ENCODE results near the gene CD6. TPM values are rescaled to one million over a fixed set of nuclear protein-coding genes. Genes with fewer than 3 reads are reported as not detected.

The CD6 gene
- total and polyA plus RNA-seq, 2 of the 8 experiments (the other 6 are each of a cell fraction or from before 2014, with no cell fraction given) = 0.03 TPM; not detected in 1

DNA sequence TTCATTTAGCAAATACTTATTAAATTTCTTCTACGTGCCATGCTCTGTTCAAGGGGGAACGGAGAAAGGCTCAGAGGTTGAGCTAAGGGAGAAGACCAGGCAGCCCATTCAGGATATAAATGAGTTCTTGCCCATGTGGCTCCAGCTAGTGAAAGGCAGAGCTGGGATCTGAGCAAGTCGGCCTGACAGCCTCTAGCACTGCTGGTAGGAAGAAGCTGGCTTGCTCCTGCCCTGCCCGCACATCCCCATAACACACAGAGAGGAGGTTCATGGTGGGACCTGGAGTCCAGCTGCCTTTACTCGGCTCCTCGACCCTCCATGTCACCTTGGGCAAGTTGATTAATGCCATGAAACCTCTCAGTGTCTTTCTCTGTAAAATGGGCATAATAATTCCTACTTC, 21.5 kb upstream of the CD6 start:
- Histone ChIP-seq H3K9ac (replicated peaks in 1 of 4; ENCODE audit: extremely low read depth in 1 of 4, low read depth in 3 of 4, low read length in 3 of 4) (no peak overlapping the region), H3K27ac (ENCODE audit: low read depth, low read length) (no peak overlapping the region), H2AK5ac (ENCODE audit: low read depth, low read length) (no peak overlapping the region), H3K27me3 (replicated peaks in 1 of 4; ENCODE audit: control insufficient read depth in 3 of 4, extremely low read depth in 1 of 4, insufficient read depth in 3 of 4, low read length in 3 of 4) (peaks cover 0 to 15% (median 8%) of the 10 kb centered on the region in 4 experiments; a peak in 4 of 7 replicates), H2BK15ac (ENCODE audit: low read length) (no peak overlapping the region; the same call in 1 of the 2 replicates), H4K8ac (ENCODE audit: extremely low read depth, insufficient read depth, low read length) (no peak overlapping the region), H2BK5ac (ENCODE audit: low read depth, low read length) (no peak overlapping the region), H3K56ac (replicated peaks; ENCODE audit: insufficient read length, low read depth, low read length) (no peak overlapping the region), H3K18ac (ENCODE audit: extremely low read depth, low read length) (no peak overlapping the region), H4K91ac (replicated peaks; ENCODE audit: insufficient read length, low read length) (peak overlapping the region; percentile 7), H3K79me2 (ENCODE audit: control insufficient read depth in 1 of 2, insufficient read depth in 2 of 2, low read length in 2 of 2) (peaks cover 0 to 2% of the 10 kb centered on the region in 2 experiments; a peak in 1 of 4 replicates), H3K14ac (ENCODE audit: insufficient read length) (no peak overlapping the region), H2BK120ac (replicated peaks; ENCODE audit: low read depth, low read length) (no peak overlapping the region), H3K4me2 (ENCODE audit: insufficient read depth in 1 of 2, low read depth in 2 of 2, low read length in 2 of 2) (peak overlapping the region; percentile 89 to 92), H3K36me3 (ENCODE audit: control insufficient read depth in 2 of 4, insufficient read depth in 4 of 4, low read length in 3 of 4) (0 out of 8 replicates have a peak, but pooled peaks cover 0 to 2% (median 0%) of the 10 kb centered on the region in 4 experiments), H4K5ac (ENCODE audit: insufficient read length, low read depth, low read length) (no peak overlapping the region), H3K4me1 (replicated peaks in 1 of 4; ENCODE audit: control insufficient read depth in 3 of 4, insufficient read depth in 4 of 4, low read length in 3 of 4) (peaks cover 0 to 23% (median 14%) of the 10 kb centered on the region in 4 experiments; a peak in 6 of 7 replicates), H3K4me3 (ENCODE audit: extremely low read depth in 1 of 4, insufficient read depth in 2 of 4, low read depth in 3 of 4, low read length in 4 of 4) (peak overlapping the region in 1 of 4 experiments; percentile 66; a peak in 2 of 8 replicates), H3K79me1 (ENCODE audit: low read depth, low read length) (no peaks in the 10 kb centered on the region), H2AFZ (ENCODE audit: low read length) (no peak overlapping the region), H2BK20ac (ENCODE audit: low read length) (no peak overlapping the region), H3K9me3 (ENCODE audit: insufficient read depth in 2 of 2, low read depth in 1 of 2, low read length in 1 of 2) (no peaks in the 10 kb centered on the region), H3K23me2 (ENCODE audit: low read depth, low read length) (peaks cover 15% of the 10 kb centered on the region; the same call in 1 of the 2 replicates), H2BK12ac (ENCODE audit: low read depth, low read length) (no peak overlapping the region; the same call in 1 of the 2 replicates), H3K23ac (ENCODE audit: insufficient read length) (no peak overlapping the region), H4K20me1 (replicated peaks in 1 of 2; ENCODE audit: control insufficient read depth in 1 of 2, insufficient read depth in 2 of 2, low read length in 2 of 2) (peaks cover 0 to 3% of the 10 kb centered on the region in 2 experiments), H3K4ac (replicated peaks; ENCODE audit: insufficient read length, low read depth, low read length) (no peak overlapping the region)
- 83% methylated on average over 6 of the region's 6 CpGs; no CpG with 5 or more reads in 1 of the 2 experiments for WGBS, 2 experiments (ENCODE audit: extremely low coverage in 1 of 2, insufficient coverage in 1 of 2, insufficient read length in 1 of 2, insufficient replicate concordance in 2 of 2, low coverage in 1 of 2, low lambda C conversion rate in 2 of 2, missing lambda C conversion rate in 1 of 2)
- ChIA-PET POLR2A (ENCODE audit: partially characterized antibody) (interaction anchor here (0.7 to 2.5 kb wide), 7 partner anchors 7 to 107 kb away, joined by 3 to 10 read pairs (median 3); partner anchors contain the start of gene PRPF19), CTCF (ENCODE audit: partially characterized antibody) (interaction anchor here (0.9 to 1.4 kb wide), 8 partner anchors 9 to 237 kb away, joined by 3 to 5 read pairs (median 4); no protein-coding TSS in a partner anchor)
- TF ChIP-seq KDM5A (IDR thresholded peaks at IDR 0.05; ENCODE audit: low read length) (no peak), EZH2 (IDR thresholded peaks at IDR 0.05; ENCODE audit: low read depth, low read length, severe bottlenecking) (no peak), TCF12 (IDR thresholded peaks at IDR 0.05; ENCODE audit: low read depth, low read length) (no peak), SRF (IDR thresholded peaks at IDR 0.05; ENCODE audit: low read depth, low read length) (no peak)
- TF ChIP-seq, protein P1, sequence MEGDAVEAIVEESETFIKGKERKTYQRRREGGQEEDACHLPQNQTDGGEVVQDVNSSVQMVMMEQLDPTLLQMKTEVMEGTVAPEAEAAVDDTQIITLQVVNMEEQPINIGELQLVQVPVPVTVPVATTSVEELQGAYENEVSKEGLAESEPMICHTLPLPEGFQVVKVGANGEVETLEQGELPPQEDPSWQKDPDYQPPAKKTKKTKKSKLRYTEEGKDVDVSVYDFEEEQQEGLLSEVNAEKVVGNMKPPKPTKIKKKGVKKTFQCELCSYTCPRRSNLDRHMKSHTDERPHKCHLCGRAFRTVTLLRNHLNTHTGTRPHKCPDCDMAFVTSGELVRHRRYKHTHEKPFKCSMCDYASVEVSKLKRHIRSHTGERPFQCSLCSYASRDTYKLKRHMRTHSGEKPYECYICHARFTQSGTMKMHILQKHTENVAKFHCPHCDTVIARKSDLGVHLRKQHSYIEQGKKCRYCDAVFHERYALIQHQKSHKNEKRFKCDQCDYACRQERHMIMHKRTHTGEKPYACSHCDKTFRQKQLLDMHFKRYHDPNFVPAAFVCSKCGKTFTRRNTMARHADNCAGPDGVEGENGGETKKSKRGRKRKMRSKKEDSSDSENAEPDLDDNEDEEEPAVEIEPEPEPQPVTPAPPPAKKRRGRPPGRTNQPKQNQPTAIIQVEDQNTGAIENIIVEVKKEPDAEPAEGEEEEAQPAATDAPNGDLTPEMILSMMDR (IDR thresholded peaks at IDR 0.05; ENCODE audit: control extremely low read depth in 1 of 3, insufficient read depth in 1 of 3, low read depth in 1 of 3, low read length in 3 of 3) = no peak
- FAIRE-seq (no peak), DNase-seq (ENCODE audit: low read depth in 1 of 2, low spot score in 2 of 2) (no peak)

Measured in H1 (cell line).